Prostate gland (tissue), 2 donors: Measurements from ENCODE around the gene NBEA.

Experiments
- POLR2A ChIP-seq: fragments of 450-650 bp; IDR thresholded peaks from one replicate; pipeline ENCODE4 v1.6.1; 2016; ENCODE audit warnings: antibody characterized with exemption, mild to moderate bottlenecking
- POLR2AphosphoS5 ChIP-seq: sonication (generic); formaldehyde crosslinking; IDR thresholded peaks from one replicate; pipeline ENCODE4 v1.6.1; 2017; ENCODE audit warnings: antibody characterized with exemption
- TF ChIP-seq, protein P1 (sequence below), 4 experiments: fragments of 200-600 bp in 2 of 4; fragments of 450-650 bp in 2 of 4; sonication (generic) in 2 of 4; IDR thresholded peaks; 1 replicate in 3 of 4; 2 replicates in 1 of 4; pipeline ENCODE4 v1.5.1; 2016 to 2019; ENCODE audit warnings: antibody characterized with exemption in 4 of 4, mild to moderate bottlenecking in 2 of 4, moderate library complexity in 2 of 4

DNA sequence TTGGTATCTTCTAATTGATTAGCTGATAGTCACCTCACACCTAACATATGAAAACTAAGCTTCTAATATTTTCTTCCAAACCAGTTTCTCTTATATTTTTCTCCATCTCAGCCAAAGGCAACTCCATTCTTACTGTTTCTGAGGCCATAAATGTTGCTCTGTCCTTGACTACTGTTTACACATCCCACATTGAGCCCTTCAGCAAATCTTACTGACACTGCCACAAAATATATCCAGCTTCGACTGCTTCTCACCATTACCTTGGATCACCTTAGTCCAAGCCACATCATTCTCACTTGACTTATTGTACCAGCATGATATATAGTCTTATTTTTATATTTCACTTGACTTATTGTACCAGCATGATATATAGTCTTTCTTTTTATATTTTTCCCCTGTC lies 412.8 kb downstream of the NBEA start:
- TF ChIP-seq, protein P1, sequence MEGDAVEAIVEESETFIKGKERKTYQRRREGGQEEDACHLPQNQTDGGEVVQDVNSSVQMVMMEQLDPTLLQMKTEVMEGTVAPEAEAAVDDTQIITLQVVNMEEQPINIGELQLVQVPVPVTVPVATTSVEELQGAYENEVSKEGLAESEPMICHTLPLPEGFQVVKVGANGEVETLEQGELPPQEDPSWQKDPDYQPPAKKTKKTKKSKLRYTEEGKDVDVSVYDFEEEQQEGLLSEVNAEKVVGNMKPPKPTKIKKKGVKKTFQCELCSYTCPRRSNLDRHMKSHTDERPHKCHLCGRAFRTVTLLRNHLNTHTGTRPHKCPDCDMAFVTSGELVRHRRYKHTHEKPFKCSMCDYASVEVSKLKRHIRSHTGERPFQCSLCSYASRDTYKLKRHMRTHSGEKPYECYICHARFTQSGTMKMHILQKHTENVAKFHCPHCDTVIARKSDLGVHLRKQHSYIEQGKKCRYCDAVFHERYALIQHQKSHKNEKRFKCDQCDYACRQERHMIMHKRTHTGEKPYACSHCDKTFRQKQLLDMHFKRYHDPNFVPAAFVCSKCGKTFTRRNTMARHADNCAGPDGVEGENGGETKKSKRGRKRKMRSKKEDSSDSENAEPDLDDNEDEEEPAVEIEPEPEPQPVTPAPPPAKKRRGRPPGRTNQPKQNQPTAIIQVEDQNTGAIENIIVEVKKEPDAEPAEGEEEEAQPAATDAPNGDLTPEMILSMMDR (IDR thresholded peaks at IDR 0.05), result no peak
- no peak for TF ChIP-seq POLR2A
- TF ChIP-seq POLR2AphosphoS5, result no peak
